Type B pancreatic cell (in vitro differentiated cells): ENCODE data around the gene THAP4. TPM values are rescaled to one million over a fixed set of nuclear protein-coding genes. Genes with fewer than 3 reads are reported as not detected.

Experiments used
- DNase-seq: peaks from one replicate; pipeline ENCODE4 v3.0.0; 2021; ENCODE audit warnings: mixed read lengths; ENCODE audit not compliant: unreplicated experiment; ENCODE audit errors: extremely low spot score
- H3K27ac Mint-ChIP-seq: 2 replicates; pipeline ENCODE4 v1.8.0; 2021; ENCODE audit warnings: mild to moderate bottlenecking, mixed read lengths
- H3K27me3 Mint-ChIP-seq: 2 replicates; pipeline ENCODE4 v1.8.0; 2021; ENCODE audit warnings: mixed read lengths
- H3K36me3 Mint-ChIP-seq: 2 replicates; pipeline ENCODE4 v1.8.0; 2021; ENCODE audit warnings: mixed read lengths
- H3K4me1 Mint-ChIP-seq: one replicate; pipeline ENCODE4 v1.8.0; 2021; ENCODE audit warnings: mixed read lengths; ENCODE audit not compliant: unreplicated experiment
- H3K4me3 Mint-ChIP-seq: 2 replicates; pipeline ENCODE4 v1.8.0; 2021; ENCODE audit warnings: mild to moderate bottlenecking, mixed read lengths
- H3K9me3 Mint-ChIP-seq: 2 replicates; pipeline ENCODE4 v1.8.0; 2021; ENCODE audit warnings: mixed read lengths
- CTCF ChIP-seq: fragments of 200-600 bp; sonication (generic); conservative IDR thresholded peaks from 2 replicates; pipeline ENCODE4 v1.5.0; 2021; ENCODE audit warnings: antibody characterized with exemption, mild to moderate bottlenecking
- total RNA-seq: library from RNA; stranded (reverse); gene quantifications from 2 replicates; pipeline ENCODE4 v1.2.1, GENCODE V29; 2021; ENCODE audit warnings: low replicate concordance

Gene THAP4
- total RNA-seq, 1 donor from 2014 or later = 51.3 TPM

- Mint-ChIP-seq H3K4me3 (no peak overlapping the region), H3K27me3 (no peaks in the 10 kb centered on the region), H3K36me3 (peaks cover 54% of the 10 kb centered on the region), H3K4me1 (no peaks in the 10 kb centered on the region), H3K9me3 (peaks cover 19% of the 10 kb centered on the region), H3K27ac (no peak overlapping the region)
- no peak for DNase-seq
- TF ChIP-seq CTCF = no peak
Observed at GRCh38 chr2:241586564-241587264, 50.2 kb downstream of the THAP4 start.

GRCh38 chr2:241584436-241584835, 52.5 kb downstream of the THAP4 start:
- no peak for DNase-seq
- Mint-ChIP-seq H3K4me1 (no peaks in the 10 kb centered on the region), H3K27me3 (no peaks in the 10 kb centered on the region), H3K4me3 (no peak overlapping the region), H3K9me3 (peaks cover 20% of the 10 kb centered on the region), H3K36me3 (peaks cover 59% of the 10 kb centered on the region), H3K27ac (no peak overlapping the region)
- no peak for TF ChIP-seq CTCF

GRCh38 chr2:241582806-241583205, 54.2 kb downstream of the THAP4 start:
- peaks cover 20% of the 10 kb centered on the region for H3K9me3 Mint-ChIP-seq
- H3K4me1 Mint-ChIP-seq = peaks cover 2% of the 10 kb centered on the region
- H3K36me3 Mint-ChIP-seq = peaks cover 58% of the 10 kb centered on the region

GRCh38 chr2:241582328-241582727, 54.6 kb downstream of the THAP4 start:
- H3K4me1 Mint-ChIP-seq = peaks cover 6% of the 10 kb centered on the region
- no peak overlapping the region for H3K4me3 Mint-ChIP-seq
- no peak overlapping the region for H3K27ac Mint-ChIP-seq
- no peak for DNase-seq
- peaks cover 61% of the 10 kb centered on the region for H3K36me3 Mint-ChIP-seq
- no peak for TF ChIP-seq CTCF
- H3K9me3 Mint-ChIP-seq = peaks cover 20% of the 10 kb centered on the region
- no peaks in the 10 kb centered on the region for H3K27me3 Mint-ChIP-seq

More at GRCh38 chr2:241582806-241583205, 54.2 kb downstream of the THAP4 start:
- H3K4me3 Mint-ChIP-seq = no peak overlapping the region
- no peaks in the 10 kb centered on the region for H3K27me3 Mint-ChIP-seq
- no peak overlapping the region for H3K27ac Mint-ChIP-seq
- TF ChIP-seq CTCF = no peak
- DNase-seq = no peak

GRCh38 chr2:241579281-241579680, 57.7 kb downstream of the THAP4 start:
- no peak overlapping the region for H3K27ac Mint-ChIP-seq
- peaks cover 12% of the 10 kb centered on the region for H3K4me1 Mint-ChIP-seq
- peaks cover 44% of the 10 kb centered on the region for H3K36me3 Mint-ChIP-seq
- H3K9me3 Mint-ChIP-seq = peaks cover 15% of the 10 kb centered on the region
- H3K27me3 Mint-ChIP-seq = no peaks in the 10 kb centered on the region
- no peak for TF ChIP-seq CTCF
- no peak overlapping the region for H3K4me3 Mint-ChIP-seq
- no peak for DNase-seq
